Activated CD4-positive, alpha-beta T cell treated with anti-CD3 and anti-CD28 coated beads, Interleukin-2, amount 10 ng/mL, durations not matched to agents 7 days and 5 days (primary cell): ENCODE data around the gene TBX3. TPM values are rescaled to one million over a fixed set of nuclear protein-coding genes. Genes with fewer than 3 reads are reported as not detected.

Experiments
- CTCF ChIA-PET: fragments of 350-600 bp; sonication (Branson Sonifier 250); formaldehyde crosslinking; loops from one replicate; lab custom pipeline; 2021; ENCODE audit warnings: antibody characterized with exemption; lab: Charles Lee
- POLR2A ChIA-PET: fragments of 350-600 bp; sonication (Branson Sonifier 250); formaldehyde crosslinking; loops from one replicate; lab custom pipeline; 2021; ENCODE audit warnings: antibody characterized with exemption; lab: Charles Lee
- DNase-seq: peaks from one replicate; pipeline ENCODE4 v3.0.0-alpha.2; 2020
- H3K27ac Mint-ChIP-seq: one replicate; pipeline ENCODE4 v1.8.0; 2021; ENCODE audit warnings: mild to moderate bottlenecking, moderate library complexity, mixed read lengths
- H3K27me3 Mint-ChIP-seq: one replicate; pipeline ENCODE4 v1.8.0; 2021; ENCODE audit warnings: mixed read lengths
- H3K36me3 Mint-ChIP-seq: one replicate; pipeline ENCODE4 v1.8.0; 2021; ENCODE audit warnings: low read depth, mixed read lengths
- H3K4me1 Mint-ChIP-seq: one replicate; pipeline ENCODE4 v1.8.0; 2021; ENCODE audit warnings: mixed read lengths
- H3K4me3 Mint-ChIP-seq: one replicate; pipeline ENCODE4 v1.8.0; 2021; ENCODE audit warnings: mild to moderate bottlenecking, moderate library complexity, mixed read lengths
- H3K9me3 Mint-ChIP-seq: one replicate; pipeline ENCODE4 v1.8.0; 2021; ENCODE audit warnings: mixed read lengths
- total RNA-seq, 2 experiments: library from RNA; stranded (reverse); gene quantifications; one replicate each; pipeline ENCODE4 v1.2.3, GENCODE V29; 2021

The TBX3 gene
- total RNA-seq, 2 experiments from 2014 or later, result not detected

DNA sequence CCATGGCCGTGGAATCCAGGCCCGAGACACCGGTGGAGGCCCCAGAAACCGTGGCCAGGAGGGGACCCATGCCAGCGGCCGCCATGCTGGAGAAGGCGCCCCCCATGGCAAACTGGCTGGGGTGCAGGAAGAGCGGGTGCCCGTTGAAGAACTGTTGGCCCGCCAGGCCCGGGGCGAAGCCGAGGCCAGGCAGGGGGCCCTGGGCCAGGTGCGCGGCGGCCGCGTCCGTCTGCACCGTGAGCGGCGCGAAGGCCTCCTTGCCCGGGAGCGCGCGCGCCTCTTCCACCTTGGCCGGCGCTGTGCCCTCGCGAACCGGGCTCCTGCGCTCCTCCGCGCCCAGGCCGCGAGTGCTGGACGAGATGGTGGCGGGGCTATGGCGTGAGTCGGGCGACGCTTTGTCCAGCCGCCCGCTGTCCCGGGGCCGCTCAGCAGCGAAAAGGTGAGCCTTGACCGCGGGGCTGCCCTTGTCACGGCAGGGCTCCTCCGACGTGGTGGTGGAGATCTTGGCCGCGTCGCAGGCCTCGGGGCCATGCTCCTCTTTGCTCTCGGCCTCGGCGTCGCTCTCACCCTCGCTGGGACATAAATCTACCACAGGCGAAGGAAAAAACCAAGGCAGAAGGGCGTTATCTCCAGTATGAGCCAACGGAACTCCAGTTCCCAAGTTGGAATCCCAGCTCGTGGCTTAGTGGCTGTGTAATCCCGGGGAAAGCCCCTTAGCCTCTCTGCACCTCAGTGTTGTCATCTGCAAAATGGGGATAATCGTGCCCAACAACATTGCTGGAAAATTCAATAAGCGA, 9.5 kb downstream of the TBX3 start:
- no peak overlapping the region for H3K4me3 Mint-ChIP-seq
- H3K27ac Mint-ChIP-seq, result no peak overlapping the region
- ChIA-PET POLR2A (no interaction called here), CTCF (interaction anchor here (1.1 kb wide), 1 partner anchor 18 kb away, joined by 3 read pairs; no protein-coding TSS in a partner anchor)
- H3K9me3 Mint-ChIP-seq, result peaks cover 1% of the 10 kb centered on the region
- peaks cover 52% of the 10 kb centered on the region for H3K27me3 Mint-ChIP-seq
- no peak for DNase-seq
- H3K4me1 Mint-ChIP-seq, result no peaks in the 10 kb centered on the region
- H3K36me3 Mint-ChIP-seq, result no peaks in the 10 kb centered on the region

DNA sequence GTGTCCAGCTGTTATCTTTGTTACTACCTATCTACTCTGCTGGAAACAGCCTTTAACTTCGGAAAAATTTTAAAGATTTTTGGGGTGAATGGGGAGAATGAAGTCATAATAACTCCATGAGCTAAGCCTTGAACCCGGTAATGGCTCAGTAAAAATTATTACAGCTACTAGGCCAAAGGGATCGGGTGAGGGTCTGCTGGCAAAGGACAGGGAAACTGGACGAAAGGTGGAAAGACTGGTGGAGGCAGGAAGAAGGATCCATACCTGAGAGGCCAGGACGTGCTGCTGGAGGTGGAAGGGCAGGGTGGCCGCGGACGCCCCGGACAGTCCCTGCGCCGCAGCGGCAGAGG, 10.1 kb downstream of the TBX3 start:
- Mint-ChIP-seq H3K9me3 (no peaks in the 10 kb centered on the region), H3K27me3 (peaks cover 54% of the 10 kb centered on the region), H3K27ac (no peak overlapping the region), H3K4me1 (no peaks in the 10 kb centered on the region), H3K4me3 (no peak overlapping the region), H3K36me3 (no peaks in the 10 kb centered on the region)
- POLR2A ChIA-PET, result no interaction called here
- CTCF ChIA-PET, result no interaction called here
- no peak for DNase-seq

DNA sequence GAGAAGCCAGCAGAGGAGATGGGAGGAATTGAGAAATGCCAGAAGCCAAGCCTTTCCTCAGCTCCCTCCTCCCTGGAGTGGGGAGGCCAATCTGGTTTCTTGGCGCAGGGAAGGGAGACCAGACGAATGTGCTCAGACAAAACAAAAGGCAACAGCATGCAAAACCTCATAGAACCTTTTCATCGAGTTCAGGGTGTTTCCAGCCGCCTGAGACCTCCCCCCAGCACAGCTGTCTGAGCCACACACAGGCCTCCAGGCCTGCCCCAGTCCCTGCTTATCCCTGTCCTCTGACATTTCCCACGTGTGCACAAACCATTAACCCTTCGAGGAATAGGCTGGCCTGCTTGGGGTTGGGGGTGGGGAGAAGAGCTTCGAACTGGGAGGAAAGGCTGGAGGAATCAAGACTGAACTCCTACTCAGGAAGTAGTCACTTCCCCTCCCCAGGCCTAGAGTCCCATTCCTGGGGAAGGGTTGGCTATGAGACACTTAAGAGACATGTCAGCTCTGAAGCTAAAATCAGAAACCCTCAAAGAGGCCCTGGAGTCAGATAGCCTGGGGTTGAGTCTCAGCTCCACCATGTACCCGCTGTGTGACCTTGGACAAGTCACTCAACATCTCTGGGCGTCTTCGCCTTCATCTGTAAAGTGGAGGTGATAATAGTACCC, 10.7 kb downstream of the TBX3 start:
- Mint-ChIP-seq H3K4me3 (no peak overlapping the region), H3K36me3 (no peaks in the 10 kb centered on the region), H3K27me3 (peaks cover 56% of the 10 kb centered on the region), H3K27ac (no peak overlapping the region), H3K4me1 (no peaks in the 10 kb centered on the region), H3K9me3 (no peaks in the 10 kb centered on the region)
- ChIA-PET CTCF (no interaction called here), POLR2A (no interaction called here)
- DNase-seq, result no peak

DNA sequence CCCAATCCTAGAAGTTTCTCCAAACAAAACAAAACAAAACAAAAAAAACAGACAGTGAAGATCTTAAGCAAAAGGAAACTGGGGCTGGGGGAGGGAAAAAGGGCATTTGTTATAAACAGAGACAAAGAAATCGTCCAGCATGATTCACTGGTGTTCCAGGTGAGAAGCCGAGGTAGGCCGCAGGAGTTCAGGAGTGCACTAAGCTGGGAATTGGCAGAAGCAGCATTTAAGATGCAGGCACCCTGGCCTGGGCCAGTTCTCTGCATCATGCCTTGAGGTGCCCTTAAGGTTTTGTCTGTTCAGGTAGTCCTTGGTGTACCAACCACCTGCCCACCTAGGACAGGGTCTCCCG, 11.2 kb downstream of the TBX3 start:
- ChIA-PET CTCF (no interaction called here), POLR2A (no interaction called here)
- H3K36me3 Mint-ChIP-seq, result no peaks in the 10 kb centered on the region
- no peak overlapping the region for H3K27ac Mint-ChIP-seq
- no peak for DNase-seq
- peaks cover 60% of the 10 kb centered on the region for H3K27me3 Mint-ChIP-seq
- no peaks in the 10 kb centered on the region for H3K9me3 Mint-ChIP-seq
- H3K4me1 Mint-ChIP-seq, result no peaks in the 10 kb centered on the region
- H3K4me3 Mint-ChIP-seq, result no peak overlapping the region

DNA sequence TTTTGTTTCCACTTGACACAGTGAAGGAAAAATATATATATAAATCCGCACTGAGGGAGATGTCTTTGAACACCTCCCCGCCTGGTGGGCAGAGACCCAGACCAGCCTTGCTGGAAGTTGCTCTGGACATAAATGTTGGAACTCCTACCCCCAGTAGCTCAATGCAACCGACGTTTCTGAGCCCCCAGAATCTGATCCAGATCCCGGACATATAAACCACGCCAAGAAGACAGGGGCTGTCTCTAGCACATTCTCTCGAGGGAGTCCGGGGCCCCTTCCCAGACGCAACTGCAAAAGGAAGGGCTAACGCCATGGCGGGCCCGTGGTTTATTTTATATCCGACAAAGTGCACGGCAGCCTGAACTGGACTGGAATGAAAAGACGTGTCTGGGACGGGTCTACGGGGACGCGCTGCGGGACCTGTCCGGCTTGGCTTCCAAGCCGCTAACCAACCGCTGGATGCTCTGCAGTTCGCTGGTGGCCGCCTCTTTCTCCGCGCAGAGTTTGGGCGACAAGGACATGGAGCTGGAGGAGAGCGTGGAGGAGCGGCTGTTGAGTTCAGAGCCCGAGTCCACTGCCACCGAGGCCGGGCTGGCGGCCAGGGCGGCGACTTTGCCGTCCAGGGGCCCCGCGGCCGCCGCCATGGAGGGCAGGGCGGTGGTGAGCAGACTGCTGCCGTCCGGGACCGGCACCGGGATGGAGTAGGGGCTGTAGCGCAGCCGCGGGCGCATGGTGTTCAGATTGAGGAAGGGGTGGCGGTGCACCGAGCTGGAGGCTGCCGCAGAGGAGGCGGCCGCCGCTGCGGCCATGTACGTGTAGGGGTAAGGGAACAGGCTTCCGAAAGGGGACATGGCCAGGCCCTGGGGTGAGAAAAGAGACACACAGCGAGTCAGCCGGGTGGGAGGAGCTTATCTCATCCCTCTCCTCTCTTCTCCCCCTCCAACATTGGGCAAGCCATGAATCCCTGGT, 12.2 kb downstream of the TBX3 start:
- H3K4me3 Mint-ChIP-seq, result no peak overlapping the region
- DNase-seq, result no peak
- ChIA-PET POLR2A (no interaction called here), CTCF (no interaction called here)
- H3K27me3 Mint-ChIP-seq, result peaks cover 70% of the 10 kb centered on the region
- no peaks in the 10 kb centered on the region for H3K36me3 Mint-ChIP-seq
- no peak overlapping the region for H3K27ac Mint-ChIP-seq
- H3K9me3 Mint-ChIP-seq, result no peaks in the 10 kb centered on the region
- no peaks in the 10 kb centered on the region for H3K4me1 Mint-ChIP-seq

DNA sequence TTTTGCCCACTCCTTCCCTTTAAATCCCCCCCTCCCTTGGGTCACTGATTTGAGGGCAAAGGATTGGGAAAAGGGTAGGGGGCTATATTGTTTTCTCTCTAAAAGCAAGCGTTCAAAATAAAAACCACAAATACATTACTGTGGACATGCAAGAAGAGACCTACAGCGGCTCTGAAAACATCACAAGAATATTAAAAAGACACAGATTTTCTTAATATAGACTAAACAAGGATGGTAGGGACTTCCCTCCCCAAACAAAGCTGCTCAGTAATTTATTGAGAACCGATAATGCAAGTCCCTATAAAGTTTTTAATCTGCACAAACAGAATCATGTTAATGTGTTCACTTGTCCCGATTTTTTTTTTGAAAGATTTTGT, 12.9 kb downstream of the TBX3 start:
- H3K9me3 Mint-ChIP-seq, result no peaks in the 10 kb centered on the region
- no peaks in the 10 kb centered on the region for H3K36me3 Mint-ChIP-seq
- no peak for DNase-seq
- no peak overlapping the region for H3K4me3 Mint-ChIP-seq
- H3K27me3 Mint-ChIP-seq, result peaks cover 75% of the 10 kb centered on the region
- ChIA-PET POLR2A (interaction anchor here (0.6 kb wide), 1 partner anchor 28 kb away, joined by 10 read pairs; no protein-coding TSS in a partner anchor), CTCF (no interaction called here)
- no peak overlapping the region for H3K27ac Mint-ChIP-seq
- H3K4me1 Mint-ChIP-seq, result no peaks in the 10 kb centered on the region

DNA sequence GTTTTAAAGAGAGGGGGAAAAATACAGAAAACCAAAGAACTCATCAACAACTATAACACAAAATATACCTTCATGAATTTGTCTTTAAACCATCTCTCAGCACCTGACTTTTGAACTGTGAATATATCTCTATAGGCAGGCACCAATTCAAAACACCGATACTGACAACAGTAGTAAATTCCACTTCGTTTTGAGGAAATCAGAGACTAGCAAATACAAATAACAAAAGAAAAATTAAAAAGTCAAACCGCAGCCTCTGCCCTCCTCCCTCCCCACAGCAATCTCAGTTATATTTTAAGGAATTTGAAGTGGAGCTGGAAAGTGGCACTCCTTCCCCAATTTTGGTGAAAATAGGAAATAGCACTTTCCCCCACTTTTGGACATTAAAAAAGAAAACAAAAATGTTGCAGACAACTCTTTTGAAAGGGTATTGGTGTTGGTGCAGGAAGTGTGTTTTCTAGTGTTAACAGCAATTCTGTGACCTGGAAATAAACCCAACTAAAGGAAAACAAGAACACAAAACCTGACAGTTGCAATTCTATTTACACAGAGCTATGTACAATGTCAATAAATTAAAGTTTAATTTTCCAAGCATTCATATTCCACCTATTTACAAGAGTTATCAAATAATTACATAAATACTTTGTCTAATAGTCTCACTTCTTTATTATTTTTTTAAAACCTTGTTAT, 13.5 kb downstream of the TBX3 start:
- Mint-ChIP-seq H3K4me1 (no peaks in the 10 kb centered on the region), H3K9me3 (no peaks in the 10 kb centered on the region), H3K27me3 (peaks cover 73% of the 10 kb centered on the region), H3K36me3 (no peaks in the 10 kb centered on the region), H3K27ac (no peak overlapping the region), H3K4me3 (no peak overlapping the region)
- ChIA-PET POLR2A (interaction anchor here (0.6 kb wide), 1 partner anchor 29 kb away, joined by 10 read pairs; no protein-coding TSS in a partner anchor), CTCF (interaction anchor here (1.0 kb wide), 1 partner anchor 14 kb away, joined by 3 read pairs; the partner anchor contains the start of gene TBX3)
- no peak for DNase-seq

DNA sequence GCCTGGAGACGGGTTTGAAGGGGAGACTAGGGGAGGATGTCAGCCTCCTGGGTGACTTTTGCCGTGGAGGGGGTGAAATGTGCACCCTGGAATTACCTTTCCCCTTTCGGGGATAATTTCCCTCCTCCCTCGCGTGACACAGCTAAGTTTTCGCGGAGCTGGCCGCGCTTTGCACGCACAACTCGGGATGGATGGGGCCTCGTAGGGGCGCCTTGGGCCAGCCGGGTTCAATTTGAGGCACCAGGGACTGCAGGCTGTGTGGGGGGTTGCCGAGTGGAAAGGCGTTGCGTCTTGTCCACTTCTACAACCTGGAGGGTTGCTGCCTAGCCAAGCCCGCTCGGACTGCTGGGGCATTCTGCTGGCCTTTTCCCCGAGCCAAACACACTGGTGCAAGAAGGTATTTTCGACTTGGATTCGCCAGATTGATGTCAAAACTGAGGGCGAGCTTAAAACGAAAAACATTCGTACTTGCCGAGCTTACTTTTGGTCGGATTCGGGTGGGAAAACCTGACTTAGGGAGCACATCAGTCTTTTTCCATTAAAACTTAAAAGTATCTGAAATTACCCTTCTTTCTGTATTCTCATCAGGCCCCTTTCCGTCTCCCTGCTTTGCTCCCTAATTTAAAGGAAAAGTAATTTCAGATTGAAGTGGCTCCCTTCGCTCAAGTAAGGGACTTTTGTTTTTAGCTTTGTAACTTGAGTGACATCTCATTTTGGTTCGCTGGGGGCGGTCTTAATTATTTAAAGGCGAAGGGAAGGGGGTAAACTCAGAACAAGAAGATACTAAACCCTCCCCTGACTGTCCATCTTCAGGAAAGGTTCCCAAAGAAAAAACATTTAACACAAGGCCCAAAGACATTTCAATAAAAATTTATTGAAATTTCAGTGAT, 14.3 kb downstream of the TBX3 start:
- H3K36me3 Mint-ChIP-seq, result no peaks in the 10 kb centered on the region
- H3K9me3 Mint-ChIP-seq, result no peaks in the 10 kb centered on the region
- ChIA-PET POLR2A (no interaction called here), CTCF (interaction anchor here (1.0 kb wide), 1 partner anchor 15 kb away, joined by 3 read pairs; the partner anchor contains the start of gene TBX3)
- no peak for DNase-seq
- H3K4me1 Mint-ChIP-seq, result no peaks in the 10 kb centered on the region
- no peak overlapping the region for H3K27ac Mint-ChIP-seq
- H3K4me3 Mint-ChIP-seq, result no peak overlapping the region
- H3K27me3 Mint-ChIP-seq, result peaks cover 75% of the 10 kb centered on the region

DNA sequence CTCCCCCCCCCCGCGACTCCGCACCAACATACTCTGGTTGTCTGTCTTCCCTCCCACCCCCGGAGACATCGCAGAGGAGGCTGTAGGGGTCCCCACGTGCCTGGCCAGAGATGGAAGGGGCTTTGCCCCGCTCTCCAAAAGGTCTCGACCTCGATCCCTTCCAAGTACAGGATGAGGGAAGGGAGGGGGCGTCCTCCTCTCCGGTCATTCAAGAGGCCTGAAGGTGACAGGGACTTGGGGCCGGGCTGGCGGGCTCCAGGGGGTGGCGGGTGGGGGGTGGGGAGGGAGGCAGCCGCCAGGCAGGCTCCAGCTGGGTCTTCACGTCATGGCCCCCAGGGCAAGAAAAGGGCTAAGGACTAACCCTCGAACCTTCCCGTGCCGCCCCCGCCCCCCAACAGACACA, 15.1 kb downstream of the TBX3 start:
- Mint-ChIP-seq H3K36me3 (no peaks in the 10 kb centered on the region), H3K27me3 (peaks cover 81% of the 10 kb centered on the region), H3K9me3 (no peaks in the 10 kb centered on the region), H3K4me1 (no peaks in the 10 kb centered on the region), H3K4me3 (no peak overlapping the region), H3K27ac (no peak overlapping the region)
- CTCF ChIA-PET, result interaction anchor here (0.6 kb wide), 1 partner anchor 1289 kb away, joined by 3 read pairs; no protein-coding TSS in a partner anchor
- POLR2A ChIA-PET, result no interaction called here
- no peak for DNase-seq

DNA sequence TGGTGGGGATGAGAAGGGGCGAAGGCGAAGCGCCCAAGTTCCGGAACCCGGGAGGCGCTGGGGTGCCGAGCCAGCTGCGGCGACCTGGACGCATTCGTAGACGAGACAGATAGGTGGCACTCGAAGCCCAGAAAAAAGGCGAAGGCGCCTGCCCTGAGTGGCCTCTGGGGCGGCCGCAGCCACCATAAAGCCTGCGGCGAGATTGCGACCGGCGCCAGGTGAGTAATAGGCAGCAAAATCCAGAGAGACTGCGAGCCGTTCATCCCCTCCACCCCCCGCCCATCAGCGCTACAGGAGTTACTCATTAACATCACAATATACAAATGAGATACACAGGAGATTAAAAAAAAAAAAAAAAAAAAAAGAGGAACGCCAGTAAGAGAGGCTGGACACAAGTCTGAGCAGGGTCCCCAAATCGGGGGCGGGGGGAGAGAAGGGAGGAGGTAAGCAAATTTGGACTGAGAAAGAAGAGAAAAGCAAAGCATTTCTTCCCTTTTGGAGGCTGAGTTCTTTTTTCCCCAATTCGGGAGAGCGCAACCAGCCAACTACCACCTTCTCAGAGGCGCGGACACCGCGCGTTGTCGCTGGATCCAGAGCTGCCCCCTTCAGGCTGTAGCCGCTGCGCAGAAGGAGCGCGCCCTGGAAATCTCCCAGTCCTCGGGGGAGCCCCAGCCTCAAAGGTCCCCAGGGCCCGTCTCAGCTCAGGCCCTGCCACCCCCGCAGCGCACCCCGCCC, 15.7 kb downstream of the TBX3 start:
- Mint-ChIP-seq H3K27me3 (peaks cover 81% of the 10 kb centered on the region), H3K4me1 (no peaks in the 10 kb centered on the region), H3K4me3 (no peak overlapping the region), H3K36me3 (no peaks in the 10 kb centered on the region), H3K9me3 (no peaks in the 10 kb centered on the region), H3K27ac (no peak overlapping the region)
- POLR2A ChIA-PET, result no interaction called here
- CTCF ChIA-PET, result interaction anchor here (0.6 kb wide), 1 partner anchor 1289 kb away, joined by 3 read pairs; no protein-coding TSS in a partner anchor
- no peak for DNase-seq

DNA sequence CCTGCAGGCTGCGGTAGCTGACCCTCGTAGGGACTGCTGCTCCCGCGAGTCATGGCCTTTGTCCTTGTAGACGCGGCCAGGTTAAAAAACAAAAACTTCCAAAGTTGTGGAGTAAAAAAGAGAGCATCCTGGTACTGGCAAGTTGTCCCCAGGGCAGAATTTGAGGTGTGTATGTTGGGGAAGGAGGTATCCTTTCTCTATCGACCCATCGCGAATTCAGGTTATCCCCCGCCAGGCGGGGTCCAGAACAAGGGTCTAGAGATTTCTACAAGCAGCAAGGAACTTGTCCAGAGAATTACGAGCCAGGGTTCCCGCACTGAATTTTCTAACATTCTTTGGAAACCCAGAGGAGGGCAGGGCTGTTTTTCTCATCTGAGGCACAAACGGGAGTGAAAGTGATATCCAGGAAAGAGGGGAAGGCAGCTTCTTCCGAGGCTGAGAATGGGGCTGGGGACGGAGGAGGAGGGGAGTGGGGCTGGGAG, 16.3 kb downstream of the TBX3 start:
- Mint-ChIP-seq H3K4me3 (no peak overlapping the region), H3K27me3 (peaks cover 81% of the 10 kb centered on the region), H3K27ac (no peak overlapping the region), H3K9me3 (no peaks in the 10 kb centered on the region), H3K4me1 (no peaks in the 10 kb centered on the region), H3K36me3 (no peaks in the 10 kb centered on the region)
- DNase-seq, result no peak
- CTCF ChIA-PET, result no interaction called here
- POLR2A ChIA-PET, result no interaction called here
